GM18873 (cell line): ENCODE data around the gene FYN.

Source experiments
- ATAC-seq: cut with Tn5 transposase; IDR thresholded peaks from one replicate; pipeline ENCODE4 v1.9.1; 2021; ENCODE audit warnings: mild to moderate bottlenecking, moderate library complexity, moderate number of reproducible peaks; ENCODE audit not compliant: unreplicated experiment, low FRiP score

Gene FYN

DNA sequence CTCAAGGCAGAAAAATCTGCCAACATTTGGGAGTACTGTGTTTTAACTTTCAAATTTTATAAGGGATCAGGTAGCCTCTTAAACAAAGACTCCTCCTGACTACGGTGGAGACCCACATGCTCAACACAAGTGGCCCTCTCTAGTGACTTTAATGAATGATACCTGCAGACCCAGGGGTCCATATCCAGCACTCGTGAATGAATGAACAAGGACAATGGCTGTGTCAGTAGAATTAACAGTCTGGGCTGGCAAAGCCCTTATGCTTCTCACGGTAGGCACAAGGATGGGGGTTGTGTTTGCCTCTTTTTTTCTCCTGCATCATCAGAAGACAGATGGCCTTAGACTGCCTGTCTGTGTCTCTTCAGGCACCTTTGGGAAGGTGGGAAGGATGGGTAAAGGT is 154.9 kb downstream of the FYN start:
- no peak for ATAC-seq

DNA sequence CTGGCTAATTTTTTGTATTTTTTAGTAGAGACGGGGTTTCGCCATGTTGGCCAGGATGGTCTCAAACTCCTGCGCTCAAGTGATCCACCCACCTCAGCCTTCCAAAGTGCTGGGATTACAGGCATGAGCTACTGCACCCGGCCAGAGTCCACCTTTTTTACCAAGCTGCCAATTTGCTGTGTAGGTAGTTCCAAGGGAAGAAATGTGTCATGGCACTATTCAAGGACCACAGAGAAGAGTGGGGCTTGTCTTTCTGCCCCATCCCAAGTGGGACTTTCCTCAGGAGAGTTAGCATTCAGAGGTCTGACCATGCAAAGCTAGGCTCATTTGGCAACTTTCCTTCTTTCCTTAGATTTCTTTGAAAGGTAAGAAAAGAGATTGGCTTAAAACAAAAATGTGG is 155.6 kb downstream of the FYN start:
- no peak for ATAC-seq

DNA sequence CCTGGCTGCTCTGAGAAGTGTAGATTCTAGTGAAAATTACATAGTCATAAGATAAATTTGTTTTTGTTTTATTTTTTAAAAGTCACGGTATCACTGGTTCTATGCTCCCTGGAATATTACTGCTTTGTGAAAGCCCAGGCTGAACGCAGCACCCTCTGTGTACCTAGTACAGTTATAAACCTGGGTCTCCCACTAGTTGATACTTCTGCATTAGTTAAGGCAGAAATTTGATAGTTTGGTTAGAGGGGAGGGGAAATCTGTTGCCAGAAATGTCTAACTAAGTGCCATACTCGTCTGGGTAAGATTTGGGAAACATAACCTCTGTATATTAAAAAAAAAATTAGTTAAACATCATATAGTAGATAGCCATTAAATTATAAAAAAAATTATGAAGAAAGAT is 156.9 kb downstream of the FYN start:
- ATAC-seq, result no peak

DNA sequence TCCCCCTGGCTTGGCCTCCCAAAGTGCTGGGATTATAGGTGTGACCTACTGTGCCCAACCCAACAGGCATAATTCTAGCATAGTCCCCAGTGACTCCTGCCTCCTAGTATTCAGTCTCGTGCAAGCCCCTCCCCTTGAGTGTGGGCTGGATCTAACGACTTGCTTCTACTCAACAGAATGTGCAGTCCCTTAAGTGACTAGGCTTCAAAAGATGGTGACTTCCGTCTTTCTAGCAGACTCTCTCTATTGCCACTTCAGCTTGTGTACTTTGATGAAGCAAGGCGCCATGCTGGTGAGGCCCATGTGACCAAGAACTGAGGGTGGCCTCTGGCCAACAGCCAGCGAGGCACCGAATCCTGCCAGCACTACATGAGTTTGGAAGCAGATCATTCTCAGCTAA is 157.9 kb downstream of the FYN start:
- no peak for ATAC-seq

DNA sequence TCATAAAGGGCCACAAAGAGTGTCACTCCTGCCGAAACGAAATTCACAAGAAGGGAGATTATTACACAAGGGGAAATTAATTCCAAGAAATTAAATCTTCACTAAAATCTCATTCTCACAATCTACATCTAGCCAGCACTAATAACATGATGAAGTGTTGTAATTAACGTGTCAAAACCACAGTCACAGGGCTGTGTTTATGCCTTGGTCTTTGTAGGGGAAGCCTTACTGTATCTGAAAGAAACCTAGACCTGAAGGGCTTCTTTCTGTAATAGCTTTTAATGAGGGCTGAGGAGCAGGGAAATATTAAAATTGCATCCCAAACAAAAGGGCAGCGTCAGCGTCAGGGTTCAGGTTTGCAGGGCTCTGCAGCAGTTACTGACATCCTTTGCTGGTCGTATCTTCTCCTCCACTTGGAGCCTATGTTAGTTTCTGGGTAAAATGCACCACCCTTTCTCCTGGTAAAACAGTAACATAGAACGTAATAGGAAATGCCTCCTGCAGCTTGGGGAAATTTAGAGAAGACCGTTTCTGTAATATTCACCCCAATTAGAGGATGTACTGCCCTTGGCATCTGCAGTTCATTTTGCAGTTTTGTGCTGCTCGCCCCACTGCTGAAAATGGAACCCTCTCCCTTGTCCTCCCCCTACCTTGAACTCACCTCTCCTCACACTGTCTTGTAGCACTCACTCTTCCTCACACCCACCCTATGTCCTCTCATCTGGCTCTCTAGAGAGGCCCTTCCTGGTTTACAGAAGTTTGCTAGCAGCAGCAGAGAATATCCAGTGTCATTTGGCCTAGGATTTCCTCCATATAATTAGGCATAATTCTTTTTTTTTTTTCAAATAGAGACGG is 158.6 kb downstream of the FYN start:
- no peak for ATAC-seq

DNA sequence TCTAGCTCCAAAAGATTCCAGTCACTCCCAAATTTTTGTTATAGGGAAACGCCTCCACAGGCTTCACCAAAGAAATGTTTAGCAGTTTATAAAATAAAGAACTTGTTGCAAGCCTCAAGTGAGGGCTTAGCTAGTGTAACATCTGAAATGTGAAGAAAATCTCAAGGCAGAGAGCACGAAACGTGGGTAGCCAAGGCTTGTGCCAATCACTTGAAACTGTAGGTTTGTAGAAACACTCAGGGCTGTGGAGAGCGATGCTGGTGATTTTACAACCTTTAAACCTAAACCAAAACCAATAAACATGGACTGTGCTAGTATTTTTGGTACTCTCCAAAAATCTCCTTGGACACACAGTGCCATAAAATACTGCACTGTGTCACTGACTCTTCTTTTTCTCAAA is 159.4 kb downstream of the FYN start:
- ATAC-seq, result no peak

DNA sequence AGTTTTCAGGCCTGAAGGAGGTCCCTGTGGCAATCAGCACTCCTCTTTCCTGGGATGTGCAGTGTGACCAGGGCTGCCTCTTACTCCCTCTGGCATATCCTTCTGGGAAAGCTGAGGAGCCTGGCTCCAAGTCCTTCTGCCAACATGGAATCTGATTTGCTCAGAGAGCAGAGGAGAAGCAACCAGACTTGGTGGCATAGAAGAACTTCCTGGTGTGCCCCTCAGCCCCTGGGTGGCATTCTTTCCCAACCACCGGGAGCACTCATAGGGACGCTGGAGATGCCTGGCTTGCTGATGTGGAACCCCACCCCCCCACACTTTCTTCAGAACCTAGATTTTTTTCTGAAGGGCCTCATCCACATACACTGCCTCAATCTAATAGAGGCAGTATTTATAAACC is 160.0 kb downstream of the FYN start:
- no peak for ATAC-seq

DNA sequence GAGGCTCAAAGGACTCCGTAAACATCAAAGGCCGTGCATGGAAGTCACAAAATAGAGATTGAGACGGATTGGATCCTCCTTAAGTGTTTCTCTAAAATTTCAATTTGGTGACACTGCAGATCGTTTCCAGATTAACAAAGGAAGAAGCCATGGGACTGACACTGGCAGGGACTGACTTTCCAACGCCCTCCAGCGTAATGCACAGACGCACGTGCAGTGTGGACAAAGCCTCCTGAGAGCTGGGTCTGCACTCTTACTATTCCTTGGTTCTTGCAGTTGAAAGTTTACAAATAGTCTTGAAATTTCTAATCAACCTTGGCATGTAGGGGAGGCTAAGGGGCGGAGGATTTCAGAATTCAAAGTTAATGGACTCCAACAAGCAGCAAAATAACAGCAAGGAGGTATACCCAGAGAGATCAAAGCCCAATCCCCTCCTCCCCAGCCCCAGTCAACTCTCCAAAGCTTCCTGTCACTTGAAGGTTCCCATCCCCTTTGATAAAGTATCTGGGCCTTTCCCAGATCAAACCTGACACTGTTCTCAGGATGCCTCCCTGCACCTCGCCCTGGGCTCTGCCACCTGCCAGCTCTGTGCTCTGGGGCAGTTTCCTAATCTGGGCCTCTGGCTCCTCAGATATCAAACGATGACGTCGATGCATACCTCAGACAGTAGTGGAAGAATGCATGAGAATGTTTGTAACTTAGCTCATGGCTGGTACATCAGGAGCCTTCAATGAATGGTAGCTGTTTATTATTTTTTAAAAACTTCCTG is 161.1 kb downstream of the FYN start:
- no peak for ATAC-seq

DNA sequence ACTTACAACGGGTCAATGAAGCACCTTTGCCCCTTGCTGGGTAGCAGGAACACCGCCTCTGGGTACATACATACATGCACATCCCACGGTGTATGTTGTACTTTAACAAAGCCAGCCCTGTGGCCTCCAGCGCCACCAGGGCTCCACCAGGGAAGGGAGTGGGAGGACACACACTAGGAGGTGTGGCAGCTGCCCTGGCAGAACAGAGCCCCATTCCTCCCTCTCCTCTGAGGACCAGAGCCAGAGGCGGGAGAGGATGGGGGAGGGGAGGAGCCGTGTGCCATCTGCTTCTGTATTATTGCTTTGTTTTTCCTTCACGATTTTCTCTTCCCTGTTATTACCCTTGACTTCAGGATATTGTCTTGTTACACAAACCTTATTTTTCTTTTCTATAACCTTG is 161.8 kb downstream of the FYN start:
- ATAC-seq, result no peak

DNA sequence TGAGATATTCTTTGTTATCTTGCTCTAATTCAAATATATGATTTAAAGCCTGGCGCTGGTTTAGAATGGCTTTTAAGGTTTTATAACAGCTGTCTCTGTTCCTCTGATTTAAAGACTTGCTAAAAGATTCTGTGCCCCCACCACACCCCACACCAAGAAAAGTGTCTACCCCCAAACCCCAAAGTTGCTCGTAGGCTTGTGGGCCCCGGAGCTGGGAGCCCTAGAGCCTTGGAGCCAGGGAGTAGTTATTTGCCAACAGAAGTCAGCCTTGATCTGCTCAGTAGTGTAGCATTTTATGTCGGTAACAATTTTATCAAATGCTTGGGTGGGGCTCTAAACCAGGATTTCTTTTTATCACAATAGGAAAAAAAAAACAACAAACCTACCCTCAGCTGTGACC is 162.3 kb downstream of the FYN start:
- no peak for ATAC-seq

DNA sequence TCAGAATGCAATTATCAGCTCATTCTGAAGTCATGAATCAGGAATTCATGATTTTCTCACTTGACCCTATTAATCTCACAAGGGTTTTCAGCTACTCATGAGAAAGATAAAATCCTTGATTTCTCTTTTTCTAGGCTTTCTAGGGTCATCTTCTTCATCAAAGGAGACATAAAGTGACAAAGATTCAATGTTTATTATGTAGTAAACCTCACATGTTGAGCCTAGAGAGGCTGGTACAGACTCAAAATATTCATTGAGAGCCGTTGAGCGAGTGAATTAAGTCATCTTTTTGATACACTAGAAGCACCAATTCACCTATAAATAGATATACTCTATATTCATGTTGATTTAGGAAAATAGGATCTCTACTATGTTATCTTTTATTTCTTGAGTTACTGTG is 162.8 kb downstream of the FYN start:
- no peak for ATAC-seq

DNA sequence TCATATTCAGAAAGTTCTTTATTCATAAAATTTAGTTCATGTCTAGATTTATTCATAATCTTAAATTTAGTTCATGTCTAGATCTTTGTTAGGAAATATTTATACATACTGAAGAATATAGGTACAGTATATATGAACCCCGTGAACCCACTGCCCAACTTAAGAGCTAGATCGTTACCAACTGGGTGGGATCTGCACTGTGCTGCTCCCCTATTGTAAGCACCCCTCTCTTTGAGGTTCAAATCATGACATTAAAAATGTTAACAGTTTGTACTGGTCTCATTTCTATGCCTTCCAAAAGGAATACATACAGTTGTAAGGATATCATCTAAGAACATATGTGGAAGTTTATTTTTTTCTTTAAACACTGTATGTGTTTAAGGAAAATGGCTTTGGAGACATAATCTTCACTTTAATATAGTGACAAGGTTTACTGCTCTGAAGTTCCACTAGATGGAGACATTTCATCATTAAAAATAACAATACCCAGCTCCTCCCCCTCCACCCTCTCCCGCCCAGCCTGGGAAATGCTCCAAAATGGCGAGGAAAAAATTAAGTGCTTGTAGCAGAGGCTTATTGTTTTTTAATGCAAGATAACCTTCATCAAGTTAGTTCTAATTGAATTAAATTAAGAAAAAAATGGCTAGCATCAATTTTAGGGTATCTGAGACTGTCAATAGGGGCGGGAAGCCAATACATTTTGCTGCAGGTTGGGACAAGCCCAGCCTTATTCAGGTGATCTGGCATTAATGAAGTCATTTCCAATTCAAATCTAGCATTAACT is 163.4 kb downstream of the FYN start:
- ATAC-seq, result peak; percentile 84

DNA sequence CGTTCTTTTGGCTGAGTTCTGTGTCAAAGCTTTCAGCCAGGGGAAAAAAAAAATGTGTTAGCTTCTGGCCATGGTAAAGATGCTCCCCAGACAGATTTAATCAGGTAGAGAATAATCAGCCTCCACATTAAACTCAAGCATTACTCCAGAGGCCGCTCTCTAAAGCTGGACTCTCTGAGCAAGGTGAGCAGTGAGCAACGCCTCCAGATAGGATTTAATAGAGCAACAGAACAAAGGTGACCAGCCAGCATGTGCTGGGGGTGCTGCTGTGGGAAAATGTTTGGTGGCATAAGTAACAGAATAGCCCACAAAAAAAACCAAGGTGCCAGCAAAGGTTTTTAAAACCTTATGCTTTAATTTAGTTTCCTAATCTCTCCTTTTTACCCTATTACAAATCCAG is 164.1 kb downstream of the FYN start:
- ATAC-seq, result no peak

DNA sequence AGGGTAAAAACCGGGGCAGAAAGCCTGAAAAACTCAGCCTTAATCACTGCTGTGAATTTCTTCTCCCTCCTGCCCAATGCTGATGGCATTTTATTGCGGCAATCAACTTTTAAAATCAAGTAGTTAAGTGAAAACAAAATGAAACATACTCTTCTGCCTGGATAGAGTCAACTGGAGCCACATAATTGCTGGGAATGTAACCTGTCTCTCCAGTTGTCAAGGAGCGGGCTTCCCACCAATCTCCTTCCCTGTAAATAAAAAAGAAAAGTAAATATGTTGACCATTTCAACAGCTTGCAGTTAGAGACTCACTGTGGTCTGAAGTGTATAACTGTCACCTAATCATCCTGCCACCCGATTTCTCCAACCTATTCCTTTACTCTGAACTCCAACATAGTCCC is 165.5 kb downstream of the FYN start:
- no peak for ATAC-seq

DNA sequence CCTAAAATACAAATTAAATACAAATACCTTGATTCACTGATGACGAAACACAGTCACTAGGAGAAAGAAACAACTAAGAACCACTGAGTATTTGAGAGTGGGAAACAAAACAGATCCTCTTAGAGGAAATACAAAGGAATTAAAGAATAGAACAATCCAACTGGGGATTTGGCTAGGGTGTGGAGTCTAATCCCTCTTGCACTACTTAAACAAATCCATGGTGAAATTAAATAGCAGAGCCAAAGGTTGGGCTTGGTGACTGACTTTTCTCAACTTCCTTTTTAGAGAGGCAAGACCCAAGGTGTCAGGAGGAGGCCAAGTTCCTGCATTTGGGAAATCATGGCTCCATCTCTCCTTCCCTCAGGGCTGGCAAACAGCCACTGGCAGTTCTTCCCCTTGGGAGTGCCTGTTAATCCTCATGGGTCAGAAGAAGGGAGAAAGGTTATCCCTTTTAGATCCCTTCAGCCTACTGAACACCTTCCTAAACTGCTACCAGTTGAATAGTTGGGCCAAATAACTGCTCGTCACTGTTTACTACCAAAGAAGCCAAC is 166.3 kb downstream of the FYN start:
- ATAC-seq, result no peak

DNA sequence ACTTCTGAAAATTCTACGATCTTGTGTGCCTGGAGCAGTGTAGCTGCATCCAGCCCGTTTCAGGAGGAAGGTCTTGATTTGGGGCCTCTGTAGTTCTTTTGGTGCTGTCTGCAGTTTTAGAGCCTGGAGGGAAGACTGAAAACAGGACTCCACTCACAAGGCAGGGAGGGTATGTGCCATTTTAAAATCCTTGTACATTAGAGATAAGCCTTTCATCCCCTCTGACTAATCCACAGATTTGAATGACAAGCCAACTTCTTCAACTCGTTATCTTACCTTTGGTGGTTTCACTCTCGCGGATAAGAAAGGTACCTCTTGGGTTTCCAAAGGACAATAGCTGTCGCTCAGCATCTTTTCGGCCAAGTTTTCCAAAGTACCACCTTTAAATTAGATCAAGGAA is 169.5 kb downstream of the FYN start:
- ATAC-seq, result no peak

DNA sequence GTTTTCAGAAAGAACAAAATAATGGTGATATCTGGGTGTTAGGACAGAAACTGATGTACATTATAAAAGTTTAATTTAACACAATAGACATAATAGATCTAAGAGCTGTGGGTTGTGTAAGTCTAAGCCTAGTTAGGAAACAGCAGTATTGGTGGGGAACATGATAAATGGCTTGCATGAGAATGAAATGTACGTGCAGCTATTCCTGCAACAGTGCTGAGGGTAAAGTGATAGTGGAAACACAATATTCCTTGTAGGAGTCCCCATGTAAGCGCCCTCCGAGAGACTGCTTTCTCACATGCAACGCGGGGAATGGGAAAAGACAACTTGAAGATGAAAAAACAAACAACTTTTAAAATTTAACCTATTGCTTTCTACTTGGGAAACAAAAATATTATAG is 171.0 kb downstream of the FYN start:
- ATAC-seq, result no peak

DNA sequence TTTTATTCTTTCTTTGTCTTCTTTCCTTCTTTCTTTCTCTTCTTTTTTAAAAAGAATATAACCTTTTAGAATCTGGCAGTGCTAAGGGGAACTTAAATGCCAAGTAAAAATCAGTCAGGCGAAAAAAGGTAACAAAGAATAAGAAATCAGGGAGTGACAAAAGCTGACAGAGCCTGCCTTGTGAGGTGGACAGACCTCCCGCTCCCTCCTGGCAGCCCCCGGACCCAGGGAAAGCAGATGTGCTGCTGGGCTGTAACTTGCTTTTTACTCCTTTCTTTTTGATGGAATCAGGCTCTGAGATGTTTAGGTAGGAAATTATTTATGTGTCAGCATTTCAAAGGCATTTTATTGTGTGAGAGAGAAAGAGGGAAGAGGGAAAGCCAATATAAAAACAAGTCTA is 172.1 kb downstream of the FYN start:
- ATAC-seq, result no peak

DNA sequence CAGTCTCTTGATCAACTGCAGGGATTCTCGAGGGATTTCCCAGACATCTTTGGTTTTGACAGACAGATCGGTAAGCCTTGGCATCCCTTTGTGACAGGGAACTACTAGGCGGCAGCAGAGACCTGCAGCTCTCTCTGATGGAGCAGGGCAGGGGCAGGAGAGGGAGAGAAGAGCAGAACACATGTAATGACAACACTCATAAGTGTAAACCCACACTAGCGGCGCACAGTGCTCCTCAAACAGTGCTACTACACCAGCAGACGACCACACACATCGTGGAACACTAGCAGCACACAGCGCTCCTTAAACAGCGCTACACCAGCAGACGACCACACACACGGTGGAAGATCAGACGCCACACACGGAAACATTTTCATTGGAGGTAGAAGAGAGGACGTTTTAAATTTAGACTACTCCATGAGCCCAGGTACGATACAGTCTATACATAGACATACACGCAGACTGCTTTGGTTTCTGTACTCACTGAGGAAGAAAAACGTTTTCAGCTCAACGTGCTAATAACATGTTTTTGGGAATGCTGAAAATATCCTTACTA is 173.0 kb downstream of the FYN start:
- ATAC-seq, result no peak

DNA sequence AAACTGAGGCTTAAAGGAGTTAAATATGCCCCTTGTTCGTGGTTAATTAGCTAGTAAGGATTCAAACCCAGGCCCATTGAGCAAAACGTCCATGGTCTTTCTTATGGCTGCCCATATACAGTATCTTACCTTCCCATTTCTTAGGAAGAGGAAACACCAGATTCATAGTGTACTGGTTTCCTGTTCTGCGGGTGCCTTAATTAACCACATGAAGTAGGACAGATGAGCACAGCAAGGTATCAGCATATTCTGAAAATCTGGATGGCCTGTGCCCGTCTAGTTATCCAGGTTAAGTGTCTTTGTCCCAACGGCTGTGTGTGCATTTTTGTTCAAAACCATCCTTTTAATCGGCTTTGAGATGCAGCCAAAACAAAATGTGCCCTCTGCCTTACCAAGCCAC is 174.1 kb downstream of the FYN start:
- ATAC-seq, result no peak

DNA sequence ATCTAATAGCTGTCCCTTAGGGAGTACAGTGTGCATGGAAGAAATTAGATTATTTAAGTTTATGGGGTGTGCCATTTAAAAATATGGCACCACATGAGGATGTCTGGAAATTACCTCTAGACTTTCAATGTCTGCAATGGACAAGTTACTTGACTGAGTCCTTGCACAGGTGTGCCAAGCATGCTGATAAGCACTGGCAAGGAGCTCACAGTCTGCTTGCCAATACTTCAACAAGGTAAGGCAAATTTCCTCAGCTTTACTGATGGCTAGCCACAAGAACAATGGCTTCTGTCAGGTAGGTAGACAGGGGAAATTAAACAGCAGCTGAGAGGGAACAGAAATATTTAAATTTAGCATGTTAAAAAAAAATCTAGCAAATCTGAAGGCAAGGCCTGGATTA is 176.4 kb downstream of the FYN start:
- no peak for ATAC-seq
